Measurements from ENCODE around the gene OLFM3.

The OLFM3 gene

DNA sequence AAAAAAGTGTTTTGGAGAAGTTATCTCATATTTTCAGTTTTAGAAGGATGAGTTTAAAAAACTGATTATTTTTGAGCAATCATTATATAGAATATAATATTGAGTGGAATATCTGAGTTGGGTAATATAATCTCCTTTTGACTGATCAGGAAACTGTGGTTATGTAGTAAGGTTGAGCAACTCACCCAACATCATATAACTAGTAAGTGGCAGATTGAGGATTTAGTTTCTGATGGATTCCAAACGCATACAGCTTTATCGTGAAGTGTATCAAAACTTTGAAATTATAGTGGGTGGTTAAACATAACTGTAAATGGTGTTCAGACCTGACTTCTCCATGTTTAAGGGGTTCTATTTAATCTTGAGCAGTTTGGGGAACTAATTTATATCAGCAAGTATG lies 98.6 kb downstream of the OLFM3 start:
- H3K9ac ChIP-seq (ENCODE audit: low read length): no peak overlapping the region
- H3K4me3 ChIP-seq (ENCODE audit: low read length): no peak overlapping the region
- H3K27me3 ChIP-seq (ENCODE audit: control insufficient read depth, insufficient read depth, low read length): no peaks in the 10 kb centered on the region
- H3K4me1 ChIP-seq (ENCODE audit: control insufficient read depth, insufficient read depth, low read length): no peaks in the 10 kb centered on the region
- no peak overlapping the region for H3K27ac ChIP-seq (ENCODE audit: low read depth, low read length)
- H3K36me3 ChIP-seq (ENCODE audit: control insufficient read depth, insufficient read depth, low read length): no peaks in the 10 kb centered on the region

DNA sequence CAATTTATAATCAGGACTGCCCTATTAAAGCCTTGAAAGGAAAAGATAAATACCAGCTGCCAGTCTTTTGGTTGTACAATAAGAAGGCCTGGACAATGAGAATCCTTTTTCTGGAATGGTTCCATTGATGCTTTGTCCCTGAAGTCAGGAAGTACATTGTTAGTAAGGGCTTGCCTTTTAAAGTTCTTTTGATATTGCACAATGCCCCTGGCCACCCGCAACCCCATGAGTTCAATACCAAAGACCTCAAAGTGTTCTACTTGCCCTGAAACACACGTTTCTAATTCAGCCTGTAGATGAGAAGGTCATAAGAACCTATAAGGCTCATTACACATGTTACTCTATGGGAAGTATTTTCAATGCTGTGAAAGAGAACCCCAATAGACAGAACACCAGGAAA lies 112.1 kb downstream of the OLFM3 start:
- Histone ChIP-seq H3K4me3 (ENCODE audit: low read length) (no peak overlapping the region), H3K27ac (ENCODE audit: low read depth, low read length) (no peak overlapping the region), H3K27me3 (ENCODE audit: control insufficient read depth, insufficient read depth, low read length) (no peaks in the 10 kb centered on the region), H3K9ac (ENCODE audit: low read length) (no peak overlapping the region), H3K4me1 (ENCODE audit: control insufficient read depth, insufficient read depth, low read length) (no peaks in the 10 kb centered on the region), H3K36me3 (ENCODE audit: control insufficient read depth, insufficient read depth, low read length) (no peaks in the 10 kb centered on the region)

DNA sequence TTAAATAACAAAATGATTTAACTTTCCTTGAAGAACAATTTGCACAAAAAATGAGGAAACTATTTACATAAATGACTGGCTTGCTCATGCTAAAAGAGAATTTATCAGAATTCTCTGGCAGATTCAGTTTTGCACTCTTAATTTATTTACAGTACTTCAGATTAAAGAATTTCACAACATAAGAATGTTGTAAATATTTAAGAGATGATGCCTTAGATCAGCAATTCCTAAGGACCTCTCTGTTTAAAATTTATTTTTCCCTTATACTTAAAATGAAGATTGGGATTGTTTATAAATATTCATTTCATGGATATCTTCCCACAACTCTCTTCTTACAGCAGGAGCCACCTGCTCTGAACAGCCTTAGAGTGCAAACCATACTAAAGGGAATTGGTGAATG lies 120.8 kb downstream of the OLFM3 start:
- no peak overlapping the region for H3K27ac ChIP-seq (ENCODE audit: low read depth, low read length)
- no peaks in the 10 kb centered on the region for H3K36me3 ChIP-seq (ENCODE audit: control insufficient read depth, insufficient read depth, low read length)
- H3K4me3 ChIP-seq (ENCODE audit: low read length): no peak overlapping the region
- H3K9ac ChIP-seq (ENCODE audit: low read length): no peak overlapping the region
- H3K27me3 ChIP-seq (ENCODE audit: control insufficient read depth, insufficient read depth, low read length): no peaks in the 10 kb centered on the region
- H3K4me1 ChIP-seq (ENCODE audit: control insufficient read depth, insufficient read depth, low read length): no peaks in the 10 kb centered on the region

DNA sequence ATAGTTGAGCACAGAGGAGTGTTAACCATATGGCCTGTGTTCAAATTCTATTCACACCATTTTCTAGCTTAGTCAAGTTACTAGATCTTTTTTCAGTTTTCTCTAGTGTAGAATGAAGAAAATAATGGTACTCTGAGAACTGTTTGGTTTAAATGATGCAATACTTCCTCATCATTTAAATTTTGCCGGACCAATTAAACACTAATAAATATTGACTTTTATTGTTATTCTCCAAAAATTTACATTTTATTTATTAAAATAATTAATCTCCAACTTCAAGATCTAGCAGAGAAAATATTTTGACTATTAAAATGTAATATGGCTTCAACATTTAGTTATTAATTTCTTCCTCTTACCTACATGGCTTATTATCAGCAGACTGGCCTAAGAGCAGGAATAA lies 123.1 kb downstream of the OLFM3 start:
- Histone ChIP-seq H3K27me3 (ENCODE audit: control insufficient read depth, insufficient read depth, low read length) (no peaks in the 10 kb centered on the region), H3K4me1 (ENCODE audit: control insufficient read depth, insufficient read depth, low read length) (no peaks in the 10 kb centered on the region), H3K4me3 (ENCODE audit: low read length) (no peak overlapping the region), H3K27ac (ENCODE audit: low read depth, low read length) (no peak overlapping the region), H3K9ac (ENCODE audit: low read length) (no peak overlapping the region), H3K36me3 (ENCODE audit: control insufficient read depth, insufficient read depth, low read length) (no peaks in the 10 kb centered on the region)

DNA sequence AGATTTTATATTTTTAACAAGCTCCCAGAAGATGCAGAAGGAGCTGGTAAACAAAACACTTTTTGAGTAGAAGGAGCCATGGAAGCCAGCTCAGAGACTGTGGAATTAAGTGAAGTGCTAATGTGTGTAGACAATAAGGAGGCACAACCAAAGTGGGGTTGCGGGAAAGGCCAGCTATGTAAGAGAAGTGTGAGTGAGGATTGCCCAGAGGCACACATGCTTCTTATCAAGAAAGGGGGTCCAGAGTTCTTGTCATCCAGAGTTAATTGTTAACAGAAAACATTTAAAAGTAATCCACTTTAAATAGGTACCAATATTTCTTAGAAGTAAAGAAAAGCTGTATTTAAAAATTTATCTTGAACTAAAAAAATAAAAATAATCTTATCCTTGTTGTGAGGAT lies 136.8 kb downstream of the OLFM3 start:
- Histone ChIP-seq H3K4me3 (ENCODE audit: low read length) (no peak overlapping the region), H3K27me3 (ENCODE audit: control insufficient read depth, insufficient read depth, low read length) (no peaks in the 10 kb centered on the region), H3K36me3 (ENCODE audit: control insufficient read depth, insufficient read depth, low read length) (no peaks in the 10 kb centered on the region), H3K9ac (ENCODE audit: low read length) (no peak overlapping the region), H3K4me1 (ENCODE audit: control insufficient read depth, insufficient read depth, low read length) (no peaks in the 10 kb centered on the region), H3K27ac (ENCODE audit: low read depth, low read length) (no peak overlapping the region)

DNA sequence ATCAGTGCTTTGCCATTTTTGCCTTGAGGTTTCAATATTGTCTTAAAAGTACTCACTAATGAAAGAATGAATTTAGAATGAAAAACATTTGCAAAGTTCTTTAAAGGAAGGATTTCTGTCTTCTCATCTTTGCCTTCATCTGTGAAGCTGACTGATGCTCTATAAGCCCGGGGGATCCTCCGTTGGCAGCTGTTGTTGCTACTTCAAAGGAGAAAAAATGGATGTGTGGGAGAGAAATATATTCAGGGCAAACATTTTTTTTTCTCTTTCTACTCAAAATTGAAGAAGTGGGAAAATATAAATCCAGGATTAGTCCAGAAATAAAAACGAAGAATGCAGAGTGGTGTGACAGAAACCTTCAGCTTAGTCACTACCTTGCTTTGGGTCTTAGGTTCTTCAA lies 142.5 kb downstream of the OLFM3 start:
- Histone ChIP-seq H3K36me3 (ENCODE audit: control insufficient read depth, insufficient read depth, low read length) (no peaks in the 10 kb centered on the region), H3K4me1 (ENCODE audit: control insufficient read depth, insufficient read depth, low read length) (no peaks in the 10 kb centered on the region), H3K9ac (ENCODE audit: low read length) (no peak overlapping the region), H3K4me3 (ENCODE audit: low read length) (no peak overlapping the region), H3K27me3 (ENCODE audit: control insufficient read depth, insufficient read depth, low read length) (no peaks in the 10 kb centered on the region), H3K27ac (ENCODE audit: low read depth, low read length) (no peak overlapping the region)

DNA sequence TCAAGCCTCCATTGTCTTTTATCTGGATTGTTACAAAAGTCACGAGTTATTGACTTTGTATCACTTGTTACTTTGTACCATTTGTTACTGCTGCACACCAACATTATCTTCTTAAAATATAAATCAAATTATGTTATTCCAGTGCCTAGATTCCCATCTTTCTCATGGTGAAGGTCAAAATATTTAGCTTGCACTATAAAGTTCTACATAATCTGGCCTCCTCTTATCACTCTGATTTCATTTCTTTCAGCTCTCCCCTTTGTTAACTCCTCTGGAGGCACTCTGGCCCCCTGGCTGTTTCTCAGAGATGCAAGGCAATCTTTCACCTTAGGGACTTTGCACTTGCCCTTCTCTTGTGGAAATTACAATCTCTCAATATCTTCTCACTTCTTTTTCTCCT lies 143.8 kb downstream of the OLFM3 start:
- Histone ChIP-seq H3K36me3 (ENCODE audit: control insufficient read depth, insufficient read depth, low read length) (no peaks in the 10 kb centered on the region), H3K27ac (ENCODE audit: low read depth, low read length) (no peak overlapping the region), H3K27me3 (ENCODE audit: control insufficient read depth, insufficient read depth, low read length) (no peaks in the 10 kb centered on the region), H3K4me3 (ENCODE audit: low read length) (no peak overlapping the region), H3K9ac (ENCODE audit: low read length) (no peak overlapping the region), H3K4me1 (ENCODE audit: control insufficient read depth, insufficient read depth, low read length) (no peaks in the 10 kb centered on the region)

DNA sequence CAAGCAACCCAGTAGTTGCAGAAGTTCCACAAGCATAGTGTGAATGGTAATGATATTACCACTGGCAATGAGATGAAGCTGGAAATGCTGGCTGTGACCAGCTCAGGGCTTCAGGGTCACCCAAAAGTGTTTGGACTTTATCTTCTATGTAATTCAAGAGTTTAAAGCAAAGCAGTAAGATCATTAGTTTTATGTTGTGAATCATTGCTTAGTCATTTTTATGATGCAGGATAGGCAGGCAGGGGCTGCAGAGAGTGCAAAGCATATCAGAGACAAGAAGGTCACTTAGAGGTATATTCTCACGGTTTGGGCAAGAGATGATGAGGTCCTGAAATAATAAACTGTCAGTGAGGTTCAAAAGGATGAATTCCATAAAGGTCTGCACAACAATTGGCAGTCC lies 147.4 kb downstream of the OLFM3 start:
- Histone ChIP-seq H3K4me3 (ENCODE audit: low read length) (no peak overlapping the region), H3K9ac (ENCODE audit: low read length) (no peak overlapping the region), H3K4me1 (ENCODE audit: control insufficient read depth, insufficient read depth, low read length) (no peaks in the 10 kb centered on the region)

DNA sequence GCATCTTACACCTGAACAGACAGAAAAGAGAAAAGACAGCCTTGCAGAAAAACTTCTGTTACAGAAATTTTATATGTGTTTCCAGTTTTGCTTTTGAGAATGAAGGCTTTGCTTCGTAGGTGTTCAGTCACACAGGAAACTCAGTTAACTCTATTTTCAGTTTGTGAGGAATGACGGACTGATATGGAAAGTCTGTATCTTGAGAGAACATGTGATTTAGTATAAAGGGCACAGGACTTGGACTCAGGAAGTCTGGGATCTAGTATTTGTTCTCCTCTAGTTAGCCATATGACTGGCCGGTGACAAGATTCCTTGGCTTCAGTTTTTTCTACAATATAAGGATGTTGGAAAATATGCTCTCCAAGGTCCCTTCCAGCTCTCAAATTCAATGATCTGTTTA lies 149.1 kb downstream of the OLFM3 start:
- H3K4me3 ChIP-seq (ENCODE audit: low read length): no peak overlapping the region
- no peaks in the 10 kb centered on the region for H3K36me3 ChIP-seq (ENCODE audit: control insufficient read depth, insufficient read depth, low read length)
- no peaks in the 10 kb centered on the region for H3K27me3 ChIP-seq (ENCODE audit: control insufficient read depth, insufficient read depth, low read length)
- H3K9ac ChIP-seq (ENCODE audit: low read length): no peak overlapping the region
- no peaks in the 10 kb centered on the region for H3K4me1 ChIP-seq (ENCODE audit: control insufficient read depth, insufficient read depth, low read length)
- no peak overlapping the region for H3K27ac ChIP-seq (ENCODE audit: low read depth, low read length)

More for the DNA sequence above, 147.4 kb downstream of the OLFM3 start:
- Histone ChIP-seq H3K27ac (ENCODE audit: low read depth, low read length) (no peak overlapping the region), H3K36me3 (ENCODE audit: control insufficient read depth, insufficient read depth, low read length) (no peaks in the 10 kb centered on the region), H3K27me3 (ENCODE audit: control insufficient read depth, insufficient read depth, low read length) (no peaks in the 10 kb centered on the region)

DNA sequence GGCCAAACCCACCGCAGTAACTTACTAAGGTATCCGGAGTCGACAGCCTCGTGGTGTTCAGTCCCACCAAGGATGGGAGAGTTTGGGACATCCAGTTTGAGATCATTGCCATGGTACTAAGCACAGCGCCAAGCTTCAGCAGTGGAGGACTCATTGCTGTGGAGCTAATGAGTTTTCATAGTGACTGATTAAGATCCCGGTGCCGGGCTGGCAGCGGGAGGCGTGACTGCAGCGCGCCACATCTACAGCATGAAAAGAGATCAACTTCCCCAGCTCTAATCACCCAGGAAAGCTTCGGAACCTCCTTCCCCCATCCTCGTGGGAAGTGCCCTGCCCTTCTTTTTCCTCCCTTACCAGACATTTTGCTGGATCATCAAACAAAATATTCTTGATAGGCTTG lies 149.9 kb downstream of the OLFM3 start:
- H3K4me1 ChIP-seq (ENCODE audit: control insufficient read depth, insufficient read depth, low read length): no peaks in the 10 kb centered on the region
- H3K4me3 ChIP-seq (ENCODE audit: low read length): no peak overlapping the region
- H3K36me3 ChIP-seq (ENCODE audit: control insufficient read depth, insufficient read depth, low read length): no peaks in the 10 kb centered on the region
- H3K9ac ChIP-seq (ENCODE audit: low read length): no peak overlapping the region
- no peak overlapping the region for H3K27ac ChIP-seq (ENCODE audit: low read depth, low read length)
- no peaks in the 10 kb centered on the region for H3K27me3 ChIP-seq (ENCODE audit: control insufficient read depth, insufficient read depth, low read length)

DNA sequence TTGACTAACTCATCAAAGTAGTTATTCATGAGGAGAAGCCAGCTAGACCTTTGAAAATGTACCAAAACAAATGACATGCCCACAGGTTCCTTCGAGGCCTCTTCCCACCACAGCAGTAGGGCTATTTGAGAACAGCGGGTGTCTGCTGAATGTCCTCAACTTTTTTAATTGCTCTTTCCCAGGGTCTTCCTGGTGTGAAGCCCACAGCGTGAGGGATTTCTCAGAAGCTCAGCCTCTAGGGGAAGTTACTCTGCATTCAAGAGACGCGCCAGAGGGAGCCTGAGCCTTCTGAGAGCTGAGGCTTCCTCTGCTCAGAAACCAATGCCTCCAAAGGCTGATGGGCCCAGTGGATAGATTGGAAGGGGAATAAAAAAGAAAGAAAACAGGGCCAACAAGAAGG lies 153.6 kb downstream of the OLFM3 start:
- Histone ChIP-seq H3K4me1 (ENCODE audit: control insufficient read depth, insufficient read depth, low read length) (no peaks in the 10 kb centered on the region), H3K4me3 (ENCODE audit: low read length) (no peak overlapping the region), H3K27ac (ENCODE audit: low read depth, low read length) (no peak overlapping the region), H3K36me3 (ENCODE audit: control insufficient read depth, insufficient read depth, low read length) (no peaks in the 10 kb centered on the region), H3K9ac (ENCODE audit: low read length) (no peak overlapping the region), H3K27me3 (ENCODE audit: control insufficient read depth, insufficient read depth, low read length) (no peaks in the 10 kb centered on the region)

DNA sequence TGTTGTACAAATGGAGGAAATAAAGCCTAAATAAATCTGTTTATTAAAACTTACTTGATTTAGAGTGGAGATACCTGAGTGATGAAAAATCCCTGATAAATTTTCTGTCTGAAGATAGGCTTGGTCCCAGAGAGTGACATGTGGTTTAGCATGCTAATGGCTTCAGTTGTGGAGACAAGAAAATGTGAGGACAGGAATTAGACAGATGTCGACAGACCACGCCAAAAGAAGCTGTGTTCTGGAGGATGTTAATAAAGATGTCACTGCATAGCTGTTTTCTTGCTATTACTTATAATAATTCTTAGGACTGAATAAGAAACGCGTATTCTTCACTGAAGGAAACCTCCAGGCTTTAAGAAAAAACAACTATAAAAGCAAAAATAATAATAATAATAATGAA lies 154.9 kb downstream of the OLFM3 start:
- no peaks in the 10 kb centered on the region for H3K4me1 ChIP-seq (ENCODE audit: control insufficient read depth, insufficient read depth, low read length)
- no peaks in the 10 kb centered on the region for H3K36me3 ChIP-seq (ENCODE audit: control insufficient read depth, insufficient read depth, low read length)
- H3K27ac ChIP-seq (ENCODE audit: low read depth, low read length): no peak overlapping the region
- H3K4me3 ChIP-seq (ENCODE audit: low read length): no peak overlapping the region
- H3K27me3 ChIP-seq (ENCODE audit: control insufficient read depth, insufficient read depth, low read length): no peaks in the 10 kb centered on the region
- no peak overlapping the region for H3K9ac ChIP-seq (ENCODE audit: low read length)

DNA sequence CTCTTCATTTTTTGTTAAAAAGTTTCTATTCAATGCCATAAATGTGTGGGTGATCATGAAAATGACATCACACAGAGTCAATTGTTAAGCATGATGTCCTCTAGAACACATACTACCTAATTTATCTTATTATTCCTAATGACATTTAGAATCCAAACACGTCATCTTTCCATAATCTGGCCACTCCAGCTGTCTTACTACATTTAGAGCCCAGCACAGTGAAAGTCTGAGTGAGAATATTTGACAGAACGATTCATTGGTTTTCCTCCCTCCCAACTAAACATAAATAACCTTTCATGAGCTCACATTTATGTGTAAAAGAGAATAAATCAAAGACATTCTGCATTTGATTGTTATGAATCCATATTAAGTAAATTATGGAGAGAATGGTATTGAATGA lies 160.7 kb downstream of the OLFM3 start:
- Histone ChIP-seq H3K4me3 (ENCODE audit: low read length) (no peak overlapping the region), H3K36me3 (ENCODE audit: control insufficient read depth, insufficient read depth, low read length) (no peaks in the 10 kb centered on the region), H3K27ac (ENCODE audit: low read depth, low read length) (no peak overlapping the region), H3K4me1 (ENCODE audit: control insufficient read depth, insufficient read depth, low read length) (no peaks in the 10 kb centered on the region), H3K27me3 (ENCODE audit: control insufficient read depth, insufficient read depth, low read length) (no peaks in the 10 kb centered on the region), H3K9ac (ENCODE audit: low read length) (no peak overlapping the region)

DNA sequence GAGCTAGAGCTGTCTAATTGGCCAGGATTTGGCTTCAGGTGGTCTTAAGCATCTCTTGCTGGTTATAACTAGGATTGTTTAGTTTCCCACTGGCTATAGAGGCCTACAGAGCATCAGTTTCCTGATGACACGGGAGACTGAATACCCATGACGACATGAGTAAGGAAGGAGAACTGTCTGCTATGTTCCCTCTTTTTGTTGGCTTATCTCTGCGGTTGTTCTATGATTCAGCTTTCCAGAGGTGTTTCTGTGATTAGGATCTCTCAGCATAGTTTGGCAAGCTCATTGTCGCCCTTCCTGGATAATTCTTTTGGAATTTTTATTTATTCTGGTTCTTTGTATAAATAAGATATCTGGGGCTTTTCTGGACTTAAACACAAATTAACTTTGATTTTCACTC lies 163.4 kb downstream of the OLFM3 start:
- Histone ChIP-seq H3K36me3 (ENCODE audit: control insufficient read depth, insufficient read depth, low read length) (no peaks in the 10 kb centered on the region), H3K4me3 (ENCODE audit: low read length) (no peak overlapping the region), H3K27ac (ENCODE audit: low read depth, low read length) (no peak overlapping the region), H3K27me3 (ENCODE audit: control insufficient read depth, insufficient read depth, low read length) (no peaks in the 10 kb centered on the region), H3K4me1 (ENCODE audit: control insufficient read depth, insufficient read depth, low read length) (no peaks in the 10 kb centered on the region), H3K9ac (ENCODE audit: low read length) (no peak overlapping the region)
